ENCODE measurements around the gene IFT57. TPM values are rescaled to one million over a fixed set of nuclear protein-coding genes. Genes with fewer than 3 reads are reported as not detected.

The IFT57 gene
- total RNA-seq, 3 donors from 2014 or later (not counting 1 experiment from before 2014, with no cell fraction given) = 22.2 to 49.3 (median 33.5) TPM

DNA sequence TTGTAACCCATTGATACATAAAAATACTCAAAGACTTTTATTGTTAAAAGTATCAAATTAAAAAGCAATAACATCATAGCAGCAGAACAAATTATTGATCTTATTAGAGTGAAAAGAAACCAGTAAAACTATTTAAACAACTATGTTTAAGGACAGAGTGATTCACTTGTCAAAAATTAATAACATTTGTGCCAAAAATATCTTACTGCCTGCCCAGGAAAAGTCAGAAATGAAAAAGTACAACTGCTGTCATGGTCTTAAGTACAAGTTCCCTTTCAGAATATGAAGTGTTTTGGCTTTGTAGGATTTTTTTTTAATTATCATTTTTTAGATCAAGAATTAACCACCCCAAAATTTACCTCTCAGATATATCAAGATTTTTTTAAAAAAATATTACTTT is 3.4 kb downstream of the IFT57 start:
- H3K9me3 Mint-ChIP-seq = no peaks in the 10 kb centered on the region
- no peaks in the 10 kb centered on the region for H3K9me3 ChIP-seq (ENCODE audit: control insufficient read depth, insufficient read depth, low read length)
- DNase-seq = no peak
- H3K4me3 Mint-ChIP-seq = no peak overlapping the region
- H3K36me3 Mint-ChIP-seq = no peaks in the 10 kb centered on the region
- H3K27me3 Mint-ChIP-seq (ENCODE audit: low read depth in 2 of 2) = no peaks in the 10 kb centered on the region
- peaks cover 35 to 47% of the 10 kb centered on the region in 2 donors for H3K4me1 Mint-ChIP-seq
- intact Hi-C loops (cut with micrococcal nuclease) = no loop called here
- H3K27ac ChIP-seq (ENCODE audit: low read length) = no peak overlapping the region
- ATAC-seq = no peak
- H3K27ac Mint-ChIP-seq = no peak overlapping the region
- peaks cover 7% of the 10 kb centered on the region for H3K4me1 ChIP-seq (ENCODE audit: control insufficient read depth, insufficient read depth, low read length)
- peaks cover 4% of the 10 kb centered on the region for H3K36me3 ChIP-seq (ENCODE audit: control insufficient read depth, insufficient read depth, low read length)
- no peaks in the 10 kb centered on the region for H3K27me3 ChIP-seq (ENCODE audit: control insufficient read depth, insufficient read depth, low read length)
- TF ChIP-seq CTCF (IDR thresholded peaks at IDR 0.05) = no peak
- H3K4me3 ChIP-seq (ENCODE audit: low read length) = no peak overlapping the region

- peaks cover 6 to 19% of the 10 kb centered on the region in 2 donors for H3K4me1 Mint-ChIP-seq
- intact Hi-C loops (cut with micrococcal nuclease) = no loop called here
- peak overlapping the region in 1 of 2 donors; percentile 6 for H3K27ac Mint-ChIP-seq
- H3K27me3 Mint-ChIP-seq (ENCODE audit: low read depth in 2 of 2) = no peaks in the 10 kb centered on the region
- peaks cover 12% of the 10 kb centered on the region for H3K36me3 Mint-ChIP-seq
- no peaks in the 10 kb centered on the region for H3K4me1 ChIP-seq (ENCODE audit: control insufficient read depth, insufficient read depth, low read length)
- 57% methylated on average over 1 of the region's 1 CpG for WGBS (ENCODE audit: insufficient coverage)
- TF ChIP-seq CTCF (IDR thresholded peaks at IDR 0.05) = no peak
- DNase-seq (no peak), ATAC-seq (no peak)
- H3K9me3 Mint-ChIP-seq = no peaks in the 10 kb centered on the region
- H3K36me3 ChIP-seq (ENCODE audit: control insufficient read depth, insufficient read depth, low read length) = peaks cover 18% of the 10 kb centered on the region
- H3K27me3 ChIP-seq (ENCODE audit: control insufficient read depth, insufficient read depth, low read length) = no peaks in the 10 kb centered on the region
- no peak overlapping the region for H3K27ac ChIP-seq (ENCODE audit: low read length)
- H3K4me3 ChIP-seq (ENCODE audit: low read length) = no peak overlapping the region
- H3K4me3 Mint-ChIP-seq = no peak overlapping the region
- H3K9me3 ChIP-seq (ENCODE audit: control insufficient read depth, insufficient read depth, low read length) = no peaks in the 10 kb centered on the region
These were observed 6.4 kb downstream of the IFT57 start for GRCh38 chr3:108215871-108216270.

DNA sequence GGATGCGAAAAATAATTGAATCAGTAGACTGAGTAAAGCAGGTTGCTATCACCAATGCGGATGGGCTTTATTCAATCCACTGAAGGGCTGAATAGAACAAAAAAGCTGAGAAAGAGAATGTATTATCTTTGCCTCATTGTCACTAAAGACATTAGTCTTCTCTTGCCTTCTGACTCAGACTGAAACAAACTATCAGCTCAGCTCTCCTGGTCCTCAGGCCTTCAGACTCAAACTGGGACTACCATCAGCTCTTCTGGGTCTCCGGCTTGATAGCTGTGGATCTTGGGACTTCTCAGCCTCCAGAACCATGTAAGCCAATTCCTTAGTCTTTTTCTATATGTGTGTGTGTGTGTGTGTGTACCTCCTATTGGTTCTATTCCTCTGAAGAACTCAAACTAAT is 12.6 kb downstream of the IFT57 start:
- Histone ChIP-seq H3K27me3 (ENCODE audit: control insufficient read depth, insufficient read depth, low read length) (no peaks in the 10 kb centered on the region), H3K36me3 (ENCODE audit: control insufficient read depth, insufficient read depth, low read length) (peaks cover 17% of the 10 kb centered on the region), H3K9me3 (ENCODE audit: control insufficient read depth, insufficient read depth, low read length) (no peaks in the 10 kb centered on the region), H3K4me1 (ENCODE audit: control insufficient read depth, insufficient read depth, low read length) (no peaks in the 10 kb centered on the region), H3K4me3 (ENCODE audit: low read length) (no peak overlapping the region), H3K27ac (ENCODE audit: low read length) (no peak overlapping the region)
- intact Hi-C loops (cut with micrococcal nuclease) = no loop called here
- no peaks in the 10 kb centered on the region for H3K9me3 Mint-ChIP-seq
- WGBS (ENCODE audit: insufficient coverage) = 87% methylated on average over 3 of the region's 3 CpGs
- H3K36me3 Mint-ChIP-seq = peaks cover 12% of the 10 kb centered on the region
- ATAC-seq (no peak), DNase-seq (no peak)
- peak overlapping the region in 1 of 2 donors; percentile 5 for H3K27ac Mint-ChIP-seq
- H3K4me3 Mint-ChIP-seq = no peak overlapping the region
- H3K4me1 Mint-ChIP-seq = no peaks in the 10 kb centered on the region
- no peaks in the 10 kb centered on the region for H3K27me3 Mint-ChIP-seq (ENCODE audit: low read depth in 2 of 2)
- no peak for TF ChIP-seq CTCF (IDR thresholded peaks at IDR 0.05)

GRCh38 chr3:108208831-108209230 is 13.4 kb downstream of the IFT57 start:
- H3K4me3 Mint-ChIP-seq = no peak overlapping the region

More at GRCh38 chr3:108208831-108209230, 13.4 kb downstream of the IFT57 start:
- Mint-ChIP-seq H3K4me1 (no peaks in the 10 kb centered on the region), H3K36me3 (peaks cover 12% of the 10 kb centered on the region), H3K27me3 (ENCODE audit: low read depth in 2 of 2) (no peaks in the 10 kb centered on the region), H3K27ac (no peak overlapping the region), H3K9me3 (no peaks in the 10 kb centered on the region)
- Histone ChIP-seq H3K9me3 (ENCODE audit: control insufficient read depth, insufficient read depth, low read length) (no peaks in the 10 kb centered on the region), H3K36me3 (ENCODE audit: control insufficient read depth, insufficient read depth, low read length) (peaks cover 17% of the 10 kb centered on the region), H3K27ac (ENCODE audit: low read length) (no peak overlapping the region), H3K4me3 (ENCODE audit: low read length) (no peak overlapping the region), H3K4me1 (ENCODE audit: control insufficient read depth, insufficient read depth, low read length) (no peaks in the 10 kb centered on the region), H3K27me3 (ENCODE audit: control insufficient read depth, insufficient read depth, low read length) (no peaks in the 10 kb centered on the region)
- ATAC-seq = no peak
- no peak for DNase-seq
- no CpG with 5 or more reads among the region's 1 CpG for WGBS (ENCODE audit: insufficient coverage)
- TF ChIP-seq CTCF (IDR thresholded peaks at IDR 0.05) = no peak
- intact Hi-C loops (cut with micrococcal nuclease) = no loop called here
